Embryonic facial prominence (tissue), 1 donor: ENCODE data around the gene RNF44.
"Not testable (repeated sequence)": the region's sequence is repeated elsewhere in the genome, so short reads cannot be mapped to it uniquely, and the experiment has no call there.

Experiments
- DNase-seq: peaks from one replicate; pipeline ENCODE4 v3.0.0-alpha.2; 2016; ENCODE audit errors: extremely low spot score

Gene RNF44

DNA sequence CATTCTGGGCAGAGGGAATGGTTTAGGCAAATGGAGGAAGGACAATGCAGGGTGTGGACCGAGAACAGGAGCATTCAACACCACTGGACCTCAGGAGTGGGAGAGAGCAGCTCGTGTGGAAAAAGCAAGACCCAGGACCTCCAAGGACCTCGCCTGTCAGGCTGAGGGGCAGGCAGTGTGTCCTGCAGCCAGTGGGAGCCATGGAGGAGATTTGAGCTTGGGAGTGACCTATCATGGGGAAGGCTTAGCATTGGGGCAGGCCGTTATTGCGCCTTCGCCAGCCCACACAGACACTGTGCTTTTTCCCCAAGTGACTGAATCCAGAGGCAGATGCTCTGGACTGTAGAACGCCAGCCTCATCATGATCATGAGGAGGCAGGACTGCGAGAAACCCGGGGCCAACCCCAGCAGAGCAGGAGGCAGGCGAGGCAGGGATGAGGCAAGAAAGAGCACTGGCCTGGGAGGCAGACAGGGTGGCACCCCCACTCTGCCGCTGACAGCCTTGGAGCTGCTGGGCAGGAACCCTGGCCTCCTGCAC lies 15.2 kb upstream of the RNF44 start:
- DNase-seq: no peak

DNA sequence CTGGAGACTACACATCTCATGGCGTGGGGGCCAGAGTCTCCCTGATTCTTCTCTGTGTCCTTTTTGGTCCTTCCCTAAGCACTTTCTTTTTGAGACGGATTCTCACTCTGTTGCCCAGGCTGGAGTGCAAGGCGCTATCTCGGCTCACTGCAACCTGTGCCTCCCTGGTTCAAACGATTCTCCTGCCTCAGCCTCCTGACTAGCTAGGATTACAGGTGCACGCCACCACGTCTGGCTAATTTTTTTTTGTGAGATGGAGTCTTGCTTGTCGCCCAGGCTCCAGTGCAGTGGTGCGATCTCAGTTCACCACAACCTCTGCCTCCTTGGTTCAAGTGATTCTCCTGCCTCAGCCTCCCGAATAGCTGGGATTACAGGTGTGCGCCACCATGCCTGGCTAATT lies 13.7 kb upstream of the RNF44 start:
- DNase-seq: not testable (repeated sequence)

DNA sequence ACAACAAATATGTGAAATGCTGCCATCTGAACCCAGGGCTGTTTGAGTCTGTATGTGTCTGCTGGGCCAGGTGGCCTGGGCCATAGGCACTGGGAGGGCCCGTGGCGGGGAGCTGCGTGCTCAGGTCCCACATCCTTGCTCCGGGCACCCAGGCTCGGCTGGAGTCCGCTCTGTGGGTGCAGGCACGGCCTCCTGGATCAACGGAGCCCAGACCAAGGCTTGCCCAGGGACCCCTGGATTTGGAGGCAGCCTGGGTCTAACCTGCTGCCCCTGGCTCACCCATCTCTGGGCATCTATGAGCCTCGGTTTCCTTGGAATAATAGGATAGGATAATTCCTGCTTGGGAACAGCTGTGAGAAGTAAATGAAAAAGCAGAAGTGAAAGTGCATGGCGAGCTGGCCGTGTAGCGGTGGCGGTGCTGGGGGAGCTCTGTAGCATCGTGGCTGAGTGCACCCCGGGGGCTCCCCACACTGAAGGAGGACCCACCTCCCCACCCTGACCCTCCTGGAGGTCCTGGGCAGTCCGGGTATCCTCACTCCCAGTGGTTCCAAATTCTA lies 13.2 kb upstream of the RNF44 start:
- DNase-seq: no peak

DNA sequence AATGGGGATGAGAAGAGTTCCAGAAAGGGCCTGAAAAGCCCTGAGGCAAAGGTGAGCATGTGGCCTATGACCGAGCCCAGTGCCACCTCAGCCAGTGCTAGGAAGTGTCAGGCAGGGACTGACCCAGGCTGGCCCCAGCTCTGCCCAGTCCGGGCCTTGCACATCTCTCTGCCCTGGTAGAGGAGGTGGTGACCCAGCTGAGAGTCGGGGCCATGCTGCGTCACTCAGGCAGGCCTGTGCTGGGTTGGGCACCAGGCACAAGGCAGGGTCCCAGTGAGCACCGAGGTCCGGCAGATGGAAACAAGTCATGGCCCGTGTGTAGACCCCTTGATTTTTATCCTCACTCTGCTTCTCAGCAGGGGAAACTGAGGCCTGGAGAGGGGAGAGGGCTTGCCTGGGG lies 12.7 kb upstream of the RNF44 start:
- DNase-seq: no peak

DNA sequence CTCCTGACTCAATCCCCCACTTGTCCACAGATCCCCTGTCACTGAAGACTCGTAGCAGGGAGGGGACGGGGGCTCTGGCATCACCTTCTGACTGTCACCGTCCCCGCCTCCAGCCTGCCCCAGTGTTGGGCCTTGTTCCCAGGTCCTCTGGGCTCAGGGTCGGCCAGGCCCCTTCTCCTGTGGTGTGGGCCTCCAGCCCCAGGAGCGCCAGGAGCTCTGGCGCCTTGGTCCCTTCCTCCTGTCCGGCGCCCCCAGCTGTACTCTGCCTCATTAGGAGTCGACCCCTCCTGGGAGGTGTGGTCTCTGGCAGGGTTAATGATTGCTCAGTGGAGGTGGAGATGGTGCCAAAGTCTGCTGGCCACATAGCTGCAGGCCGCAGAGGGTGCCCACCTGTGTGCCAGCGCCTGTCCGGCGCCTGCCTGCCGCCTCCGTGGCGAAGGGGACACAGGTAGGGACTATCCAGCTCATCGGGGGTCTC lies 11.8 kb upstream of the RNF44 start, which contains the start of gene CDHR2:
TSS of gene CDHR2 (plus strand) at position 376 of the 478 bp plus-strand sequence. CDS start 16,011 bp downstream, outside the sequence.
- no peak for DNase-seq

DNA sequence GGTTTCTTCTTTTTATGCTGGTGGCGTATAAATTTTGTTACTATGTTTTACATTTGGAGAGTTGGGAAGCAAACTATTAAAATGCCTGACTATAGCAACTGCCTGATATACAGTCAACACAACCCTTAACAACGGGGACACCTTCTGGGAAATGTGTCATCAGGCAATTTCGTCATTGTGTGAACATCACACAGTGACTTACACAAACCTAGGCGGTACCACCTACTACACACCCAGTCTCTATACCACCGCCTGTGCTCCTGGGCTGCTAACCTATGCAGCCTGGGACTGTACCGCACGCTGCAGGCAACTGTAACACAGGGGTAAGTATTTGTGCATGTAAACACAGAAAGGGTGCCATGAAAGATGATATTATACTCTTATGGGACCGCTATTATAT lies 10.6 kb upstream of the RNF44 start:
- DNase-seq: no peak

DNA sequence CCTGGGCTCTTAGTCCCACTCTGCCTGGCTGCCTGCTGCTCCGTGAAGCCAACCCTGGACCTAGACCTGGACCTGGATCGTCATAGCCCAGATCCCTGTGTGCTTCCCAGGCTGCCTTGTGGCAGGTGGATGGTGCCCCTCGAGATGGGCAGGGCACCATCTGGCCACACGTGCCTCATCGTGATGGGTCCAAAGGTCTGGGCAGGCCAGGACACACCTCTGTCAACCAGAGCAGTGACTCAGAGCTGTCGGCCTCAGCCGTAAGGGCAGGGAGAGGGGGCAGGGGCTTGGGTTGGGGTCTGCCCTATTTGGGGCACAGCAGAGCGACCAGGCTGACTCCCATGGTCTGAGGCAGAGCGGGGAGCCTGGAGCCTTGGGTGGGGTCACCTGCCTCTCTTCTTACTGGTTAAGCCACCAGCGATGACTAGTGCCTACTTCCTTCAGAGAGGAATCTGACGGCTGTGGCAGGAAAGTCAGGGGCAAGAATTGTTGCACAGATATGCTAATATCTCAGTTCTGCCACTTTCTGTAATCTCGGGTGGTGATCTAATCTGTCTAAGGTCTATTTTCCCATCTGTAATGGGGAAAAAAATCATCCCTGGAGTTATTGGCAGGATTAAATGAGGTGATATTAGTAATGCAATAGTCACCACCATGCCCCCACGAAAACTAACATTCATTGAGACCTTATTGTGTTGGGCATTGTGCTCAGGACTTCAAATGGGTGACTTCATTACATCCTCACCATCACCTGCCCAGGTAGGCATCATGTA lies 8.7 kb upstream of the RNF44 start:
- DNase-seq: no peak

DNA sequence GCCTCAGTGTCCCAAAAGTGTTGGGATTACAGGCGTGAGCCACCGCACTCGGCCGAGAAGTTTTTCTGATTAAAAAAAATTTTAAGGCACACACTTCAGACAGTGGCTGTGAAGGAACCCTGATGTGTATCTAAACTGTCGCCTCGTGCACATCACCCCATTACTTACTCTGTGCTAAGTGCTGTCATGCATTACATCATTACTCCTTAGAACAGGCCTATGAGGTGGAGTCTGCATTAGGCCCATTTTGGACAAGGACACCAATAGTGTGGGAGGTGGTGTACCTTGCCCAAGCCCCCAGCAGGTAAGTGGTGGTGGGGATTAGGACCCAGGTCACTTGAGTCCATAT lies 8.2 kb upstream of the RNF44 start:
- DNase-seq: no peak

DNA sequence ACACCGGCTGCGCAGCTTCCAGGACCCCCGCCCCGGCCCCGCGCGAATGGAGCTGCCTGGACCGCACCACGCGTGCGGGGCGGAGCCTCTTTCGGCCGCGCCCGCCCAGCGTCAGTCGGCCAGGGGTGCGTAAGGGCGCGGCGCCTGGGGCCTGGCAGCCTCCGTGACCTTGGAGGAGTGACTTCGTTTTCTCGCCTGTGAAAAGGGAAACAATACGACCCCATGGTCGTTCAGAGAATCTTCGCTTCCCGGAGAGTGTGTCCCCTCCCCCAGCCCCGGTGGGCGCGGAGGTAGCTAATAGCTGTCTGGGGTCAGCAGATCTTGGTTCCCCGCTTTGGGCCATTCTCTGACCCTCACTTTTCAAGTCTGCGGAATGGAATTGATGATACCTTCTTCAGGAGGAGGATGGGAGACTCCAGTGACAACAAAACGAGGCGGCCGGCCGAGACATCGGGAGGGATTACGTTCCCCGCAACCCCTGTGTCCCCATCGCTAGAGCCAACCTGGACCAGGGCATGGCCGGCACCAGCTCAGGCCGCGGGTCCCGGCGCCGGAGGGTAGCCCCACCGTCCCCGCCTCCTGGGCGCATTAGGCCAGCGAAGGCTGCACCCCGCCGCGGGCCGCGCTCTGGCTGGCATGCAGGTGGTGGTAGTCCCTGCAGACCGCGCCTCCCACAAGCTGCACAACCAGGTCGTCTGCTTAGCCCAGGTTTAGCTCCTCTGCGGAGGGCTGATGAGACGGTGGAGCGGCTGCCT lies 6.4 kb upstream of the RNF44 start:
- no peak for DNase-seq

DNA sequence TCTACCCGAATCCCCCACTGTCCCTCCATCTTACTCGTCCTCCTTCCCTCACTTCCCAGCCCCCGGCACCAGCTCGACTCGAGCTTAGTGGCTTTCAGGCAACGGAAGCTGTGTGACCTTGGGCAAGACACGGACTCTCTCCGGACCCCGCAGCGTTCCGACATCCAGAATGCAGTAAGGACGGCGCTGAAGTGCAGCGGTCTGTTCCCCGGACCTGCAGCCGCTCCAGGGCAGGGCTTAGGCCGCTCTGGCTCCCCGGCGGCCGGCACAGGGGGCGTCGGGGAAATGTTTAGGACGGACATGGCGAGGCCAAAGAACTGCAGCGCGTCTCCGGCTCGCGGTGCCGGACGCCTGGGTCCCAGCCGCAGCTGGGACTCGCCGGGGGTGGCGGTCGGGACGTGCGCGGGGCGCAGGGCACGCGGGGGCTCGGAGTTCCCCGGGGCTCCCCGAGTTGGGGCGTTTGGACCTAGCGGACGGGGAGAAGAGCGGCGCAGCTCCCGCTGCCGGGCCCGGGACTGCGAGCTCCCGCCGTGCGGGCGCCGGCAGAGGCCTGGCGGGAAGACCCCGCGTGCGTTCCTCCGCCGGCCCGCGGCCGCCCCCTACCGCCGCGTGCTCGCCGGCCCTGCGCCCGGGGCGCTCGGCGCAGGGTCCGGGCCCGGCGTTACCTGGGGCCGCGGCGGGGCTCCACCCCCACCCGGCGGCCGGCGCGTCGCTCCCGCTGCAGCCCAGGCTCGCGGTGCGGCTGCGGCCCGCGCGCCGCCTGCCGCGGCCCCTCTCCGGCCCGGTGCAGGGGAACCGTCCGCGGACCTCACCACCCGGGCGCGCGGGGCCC lies 5.6 kb upstream of the RNF44 start:
- no peak for DNase-seq

DNA sequence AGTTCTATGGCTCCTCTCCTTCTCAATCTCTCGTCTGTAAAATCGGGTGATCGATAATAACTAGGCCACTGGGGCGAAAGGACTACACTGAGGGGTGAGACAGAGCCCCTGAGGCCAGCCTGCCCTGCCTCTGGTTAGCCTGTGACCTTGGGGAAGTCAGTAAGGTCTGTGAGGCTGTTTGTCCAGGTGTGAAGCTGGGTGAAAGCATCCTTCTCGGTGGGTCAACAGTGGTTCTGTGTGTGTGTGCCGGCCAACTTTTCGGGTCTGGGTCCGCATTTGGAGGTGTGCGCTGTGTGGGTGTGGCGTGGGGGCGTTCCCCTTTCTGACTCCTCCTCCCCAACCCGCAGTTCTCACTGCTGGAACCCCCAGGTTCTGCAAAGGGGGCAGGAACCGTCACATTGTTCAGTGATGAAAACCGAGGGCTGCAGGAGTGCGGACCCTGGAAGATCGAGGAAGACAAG lies 5.0 kb upstream of the RNF44 start:
- DNase-seq: no peak

DNA sequence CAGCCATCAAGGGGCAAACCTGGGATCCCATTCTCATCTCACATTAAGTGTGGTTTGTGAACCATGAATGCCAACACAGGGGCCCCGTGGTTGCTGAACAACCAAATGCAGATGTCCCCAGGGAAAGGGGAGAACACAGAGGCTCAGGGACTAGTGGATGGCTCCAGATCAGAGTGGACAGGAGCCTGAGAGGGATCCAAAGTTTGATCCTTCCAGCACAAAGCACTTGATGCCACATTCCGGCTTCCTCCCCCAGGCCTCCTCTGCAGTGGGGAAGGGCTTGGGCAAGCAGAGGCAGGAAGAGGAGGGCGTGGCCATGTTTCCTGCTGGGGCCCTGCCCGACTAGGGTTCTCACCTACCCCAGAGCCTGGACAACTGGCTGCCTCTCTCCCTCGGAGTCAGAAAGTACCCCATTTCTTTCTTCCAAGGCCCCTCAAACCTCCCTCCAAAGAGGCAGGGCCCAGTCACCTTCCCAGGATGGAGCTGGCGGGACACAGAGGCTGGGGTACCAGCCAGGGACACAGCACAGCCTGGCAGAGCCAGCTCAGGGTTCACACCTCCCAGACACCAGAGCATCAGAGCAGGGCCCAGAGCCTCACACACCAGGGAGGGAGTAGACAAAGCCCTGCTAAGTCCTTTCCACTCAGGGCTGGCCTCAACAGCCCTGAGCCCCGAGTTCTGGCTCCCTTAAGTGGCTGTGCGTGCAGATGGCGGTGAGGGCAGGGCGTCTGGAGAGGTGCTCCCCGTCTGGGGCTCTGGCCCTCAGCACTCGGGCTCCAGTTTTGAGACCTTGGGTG lies 4.3 kb upstream of the RNF44 start:
- no peak for DNase-seq

DNA sequence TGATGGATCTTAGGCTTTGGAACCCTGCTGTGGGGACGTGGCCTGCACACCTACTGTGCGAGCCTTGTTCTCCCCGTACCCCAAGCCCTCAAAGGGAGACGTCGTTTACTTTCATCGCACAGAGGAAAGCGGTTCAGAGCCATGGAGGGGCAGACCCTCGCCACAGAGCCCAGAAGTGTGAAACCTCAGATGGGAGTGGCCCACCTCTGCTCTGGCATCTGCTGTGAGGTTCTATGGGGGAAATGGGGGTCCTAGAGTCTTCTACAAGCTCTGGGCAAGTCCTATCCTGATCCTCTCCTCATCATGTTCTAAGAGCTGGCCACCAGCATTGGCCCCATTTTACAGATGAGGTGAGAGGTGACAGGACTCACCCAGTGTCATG lies 3.7 kb upstream of the RNF44 start:
- DNase-seq: no peak

DNA sequence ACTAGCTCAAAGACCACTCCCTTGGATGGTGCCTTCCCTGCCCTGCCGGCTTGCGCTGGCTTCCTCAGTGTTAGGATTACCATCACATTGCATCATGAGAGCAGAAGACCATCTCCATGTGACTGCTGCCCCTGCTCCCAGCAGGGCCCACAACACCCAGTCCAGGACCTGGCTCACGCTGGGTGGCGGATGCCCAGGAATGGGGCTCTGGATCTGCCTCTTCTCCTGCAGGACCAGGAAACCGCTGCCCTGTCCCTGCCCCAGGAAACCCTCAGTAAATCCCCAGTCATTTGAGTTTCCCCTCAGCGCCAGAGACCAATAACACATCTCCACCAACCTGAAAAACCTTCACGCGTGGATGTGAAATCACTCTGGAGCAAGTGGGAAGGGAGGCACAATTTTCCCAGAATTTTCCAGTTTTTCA lies 3.3 kb upstream of the RNF44 start:
- no peak for DNase-seq

DNA sequence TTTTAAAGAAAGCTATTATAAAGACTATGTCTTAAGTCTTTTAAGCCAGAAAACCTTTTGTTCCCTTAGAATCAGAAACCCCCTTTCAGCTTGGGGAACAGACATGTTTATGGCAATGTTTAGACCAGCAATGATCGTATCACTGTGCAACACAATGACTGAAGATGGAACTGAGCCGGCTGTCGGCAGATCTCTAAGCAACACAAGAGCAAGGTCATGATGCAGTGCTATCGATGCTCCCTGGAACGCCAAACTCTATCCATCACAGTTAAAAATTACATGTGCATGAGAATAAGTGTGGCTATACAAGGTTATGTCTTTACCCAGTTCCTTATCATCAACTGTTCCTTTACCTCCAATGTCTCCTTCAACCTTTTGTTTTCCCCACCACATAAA lies 1.8 kb upstream of the RNF44 start:
- no peak for DNase-seq

DNA sequence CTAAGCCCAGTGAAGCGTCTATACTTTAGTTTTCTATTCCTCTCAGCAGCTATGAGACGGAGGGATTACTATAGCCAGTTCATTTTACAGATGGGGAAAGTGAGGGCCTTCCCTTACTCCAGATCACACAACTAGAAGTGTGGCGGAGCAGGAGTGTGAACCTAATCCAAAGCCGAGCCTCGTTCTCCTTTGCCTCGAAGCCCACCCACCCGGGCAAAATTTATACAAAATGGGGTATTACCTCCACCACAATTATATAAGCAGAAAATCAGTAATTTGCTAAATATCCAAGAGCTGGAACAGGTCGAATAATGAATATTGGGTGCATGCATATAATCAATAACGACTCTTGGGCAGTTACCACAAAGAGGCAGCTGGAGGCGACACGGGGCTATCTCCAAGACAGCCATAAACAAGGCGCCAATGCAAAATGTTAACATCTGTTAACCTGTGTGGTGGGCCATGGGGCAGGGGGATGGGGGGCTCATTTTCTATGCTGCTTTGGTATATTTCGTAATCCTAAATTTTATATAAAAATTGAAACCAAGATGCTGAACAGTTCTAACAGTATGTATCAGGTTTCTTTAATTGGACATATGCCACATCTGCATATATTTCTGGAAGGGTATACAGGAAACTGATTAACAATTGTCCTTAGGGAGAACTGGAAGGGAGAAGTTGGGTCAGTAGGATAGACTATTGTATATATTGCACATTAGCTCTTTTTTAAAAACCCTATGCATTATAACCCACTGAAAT lies 1.2 kb upstream of the RNF44 start:
- DNase-seq: no peak

DNA sequence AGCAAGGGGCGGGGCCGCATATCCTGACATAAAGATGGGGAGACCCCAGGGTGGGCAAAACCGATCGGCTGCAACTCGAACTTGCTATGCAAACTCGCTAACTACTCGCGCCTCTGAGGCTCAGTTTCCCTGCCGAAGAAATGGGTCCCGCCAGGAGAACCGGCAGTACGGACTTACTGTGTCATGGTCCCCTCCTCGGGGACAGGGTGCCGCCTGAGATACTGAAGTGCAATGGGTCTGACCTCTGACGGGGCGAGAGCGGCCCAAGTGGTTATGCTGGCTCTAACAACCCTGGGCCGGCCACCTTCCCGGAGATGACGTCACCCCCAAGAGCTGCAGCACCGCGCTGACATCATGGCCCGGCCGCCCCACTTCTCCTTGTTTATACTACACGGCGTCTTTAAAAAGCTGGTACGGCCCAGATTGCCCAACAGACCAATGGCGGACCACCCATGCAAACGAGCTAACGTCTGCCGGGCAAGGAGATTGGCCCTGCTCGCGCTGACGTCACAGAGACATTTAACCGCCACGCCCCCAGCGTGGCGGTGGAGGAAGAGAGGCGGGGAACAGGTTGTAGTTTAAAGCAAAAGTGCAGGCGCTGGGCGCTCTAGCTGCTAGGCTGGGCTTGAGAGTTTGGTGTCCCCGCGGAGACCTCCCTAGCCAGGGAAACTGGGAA lies 490 bp upstream of the RNF44 start:
- peak; percentile 99 for DNase-seq

DNA sequence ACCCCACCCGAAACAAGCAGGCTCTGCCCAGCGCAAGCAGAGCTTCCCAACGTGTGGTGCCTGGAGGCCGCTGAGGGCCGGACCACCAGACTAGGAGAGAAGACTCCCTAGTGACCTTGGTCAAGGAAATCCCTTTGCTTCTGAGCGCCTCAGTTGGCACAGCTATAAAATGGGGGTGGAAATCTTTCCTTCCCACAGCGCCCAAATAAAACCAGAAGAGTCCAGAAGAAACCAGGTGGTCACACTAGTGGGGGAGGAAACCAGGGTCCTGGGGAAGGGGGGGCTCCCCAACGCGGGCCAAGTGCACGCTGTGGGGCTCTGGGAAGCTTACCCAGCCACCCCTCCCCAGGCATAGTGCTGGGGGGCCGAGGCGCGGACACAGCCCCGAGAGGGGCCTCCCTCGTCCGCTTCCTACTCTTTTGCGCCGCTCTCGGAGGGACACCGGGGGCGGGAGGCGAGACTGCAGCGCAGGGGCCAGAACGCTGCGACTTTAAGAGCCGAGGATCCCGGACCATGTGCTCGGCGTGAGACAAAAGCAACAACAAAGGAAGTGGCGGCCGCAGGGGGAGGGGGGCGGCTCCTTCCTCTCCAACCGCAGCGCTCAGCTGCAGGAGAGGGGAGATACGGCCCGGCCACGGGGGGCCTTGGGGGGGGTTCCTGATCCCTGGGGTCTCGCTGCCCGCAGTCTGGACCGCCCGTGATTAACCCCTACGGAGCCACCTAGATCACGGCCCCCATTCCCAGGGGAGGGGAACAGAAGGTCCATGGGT lies 885 bp downstream of the RNF44 start:
- peak; percentile 58 for DNase-seq

DNA sequence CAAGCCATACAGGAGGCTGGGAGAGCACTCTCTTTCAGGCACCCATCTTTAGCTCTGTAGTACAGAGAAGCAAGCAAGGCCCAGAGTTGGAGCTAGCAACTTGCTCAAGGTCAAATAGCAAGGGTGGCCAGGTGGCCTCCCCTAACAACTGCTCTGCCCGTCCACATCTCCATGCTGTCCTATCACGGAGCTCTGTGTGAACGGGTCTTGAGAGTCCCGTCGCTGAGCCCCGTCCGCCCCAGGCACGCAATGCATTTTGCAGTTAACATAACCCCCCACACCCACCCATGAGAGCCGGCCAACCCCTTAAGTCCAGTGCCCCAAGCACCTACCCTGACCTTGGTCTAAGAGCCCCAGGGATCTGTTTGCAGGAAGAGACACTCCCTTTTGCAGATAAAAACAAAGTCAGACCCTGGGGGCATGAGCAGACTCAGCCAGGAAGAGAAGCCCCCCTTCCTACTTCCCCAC lies 1.5 kb downstream of the RNF44 start:
- no peak for DNase-seq
